HepG2 (cell line): Measurements from ENCODE around the gene CAV3. TPM values are rescaled to one million over a fixed set of nuclear protein-coding genes. Genes with fewer than 3 reads are reported as not detected.

ENCODE experiments used
- ARID4A ChIP-seq: sonication (generic); formaldehyde crosslinking; IDR thresholded peaks from 2 replicates; pipeline ENCODE4 v1.5.0; 2020; ENCODE audit warnings: mild to moderate bottlenecking, missing genetic modification reagents, borderline replicate concordance
- BRCA1 ChIP-seq: sonication (generic); formaldehyde crosslinking; IDR thresholded peaks from 2 replicates; pipeline ENCODE4 v1.4.0; 2020; ENCODE audit warnings: missing genetic modification reagents
- CEBPB ChIP-seq: IDR thresholded peaks from 2 replicates; pipeline ENCODE4 v1.6.1; 2011; ENCODE audit warnings: low read depth, low read length, improper control_type of control experiment, borderline replicate concordance
- FOXM1 ChIP-seq: sonication (generic); formaldehyde crosslinking; IDR thresholded peaks from 2 replicates; pipeline ENCODE4 v1.5.0; 2020; ENCODE audit warnings: missing genetic modification reagents
- KDM5B ChIP-seq: sonication (generic); formaldehyde crosslinking; IDR thresholded peaks from 2 replicates; pipeline ENCODE4 v1.4.0; 2020; ENCODE audit warnings: missing genetic modification reagents, mild to moderate bottlenecking, borderline replicate concordance
- LCORL ChIP-seq, 2 experiments: fragments of 450-650 bp in 1 of 2; sonication (generic) in 1 of 2; formaldehyde crosslinking in 1 of 2; IDR thresholded peaks; 2 replicates each; pipeline versions ENCODE4 v1.5.0 to v1.6.1; 2017 to 2020; ENCODE audit warnings: antibody characterized with exemption in 1 of 2, missing genetic modification reagents in 1 of 2
- MTERF4 ChIP-seq: sonication (generic); formaldehyde crosslinking; IDR thresholded peaks from 2 replicates; pipeline ENCODE4 v1.8.0; 2023; ENCODE audit warnings: mild to moderate bottlenecking, missing genetic modification reagents
- NCOA5 ChIP-seq: sonication (generic); formaldehyde crosslinking; IDR thresholded peaks from 2 replicates; pipeline ENCODE4 v1.4.0; 2020; ENCODE audit warnings: missing genetic modification reagents
- TFAP4 ChIP-seq: sonication (generic); IDR thresholded peaks from 2 replicates; pipeline ENCODE4 v1.6.1; 2016; ENCODE audit warnings: low read depth, borderline replicate concordance
- THYN1 ChIP-seq: sonication (generic); formaldehyde crosslinking; IDR thresholded peaks from 2 replicates; pipeline ENCODE4 v1.8.1; 2023; ENCODE audit warnings: low read depth, mild to moderate bottlenecking, moderate library complexity, missing genetic modification reagents, borderline replicate concordance
- TOPORS ChIP-seq: sonication (generic); formaldehyde crosslinking; IDR thresholded peaks from 2 replicates; pipeline ENCODE4 v1.8.0; 2023; ENCODE audit warnings: mild to moderate bottlenecking, missing genetic modification reagents
- YY1 ChIP-seq: IDR thresholded peaks from 2 replicates; pipeline ENCODE4 v1.6.1; 2011; ENCODE audit warnings: low read length, low read depth, moderate library complexity, mild to moderate bottlenecking; ENCODE audit not compliant: insufficient read depth, insufficient replicate concordance
- ZBTB7B ChIP-seq: sonication (generic); formaldehyde crosslinking; IDR thresholded peaks from 2 replicates; pipeline ENCODE4 v1.4.0; 2020; ENCODE audit warnings: missing genetic modification reagents
- ZGPAT ChIP-seq: IDR thresholded peaks from 2 replicates; pipeline ENCODE4 v1.6.1; 2016; ENCODE audit warnings: mild to moderate bottlenecking
- ZKSCAN8 ChIP-seq: IDR thresholded peaks from 2 replicates; pipeline ENCODE4 v1.6.1; 2016; ENCODE audit warnings: borderline replicate concordance, missing genetic modification reagents, missing compliant biosample characterization
- ZNF207 ChIP-seq: fragments of 450-650 bp; IDR thresholded peaks from 2 replicates; pipeline ENCODE4 v1.6.1; 2016; ENCODE audit warnings: antibody characterized with exemption, borderline replicate concordance
- ZNF598 ChIP-seq: sonication (generic); formaldehyde crosslinking; IDR thresholded peaks from 2 replicates; pipeline ENCODE4 v1.5.1; 2020; ENCODE audit warnings: mild to moderate bottlenecking, missing genetic modification reagents, borderline replicate concordance
- ZNF607 ChIP-seq: sonication (generic); formaldehyde crosslinking; IDR thresholded peaks from 2 replicates; pipeline ENCODE4 v1.5.1; 2020; ENCODE audit warnings: missing genetic modification reagents, mild to moderate bottlenecking, borderline replicate concordance
- ZNF883 ChIP-seq: sonication (generic); formaldehyde crosslinking; IDR thresholded peaks from 2 replicates; pipeline ENCODE4 v1.5.1; 2020; ENCODE audit warnings: mild to moderate bottlenecking, missing genetic modification reagents; ENCODE audit errors: not compliant biosample characterization
- polyA plus RNA-seq, 8 experiments: library from polyadenylated mRNA; depleted of rRNA in 3 of 8; stranded (reverse) in 7 of 8; unstranded in 1 of 8; fragments of >200 nt; fragmentation: Illumina TruSeq in 4 of 8; extraction: Trizol in 4 of 8; gene quantifications; 2 replicates each; pipeline versions ENCODE4 v1.2.1 to v1.2.3, GENCODE V29; 2011 to 2016; ENCODE audit warnings: low read depth in 4 of 8, missing spikeins in 1 of 8, mixed read lengths in 1 of 8; ENCODE audit not compliant: insufficient read depth in 1 of 8
- total RNA-seq, 5 experiments: library from RNA; depleted of rRNA; stranded (reverse); fragments of >200 nt; fragmentation: Illumina TruSeq; extraction: Trizol; gene quantifications; 2 replicates each; pipeline ENCODE4 v1.2.3, GENCODE V29; 2016; ENCODE audit warnings: low read depth in 1 of 5

The CAV3 gene
- total and polyA plus RNA-seq, 2 of the 13 experiments (the other 11 are each of a cell fraction or from before 2014, with no cell fraction given) = not detected

- TF ChIP-seq ARID4A (CRISPR knock-in tag) = peak; percentile 28; the same call in 1 of the 2 replicates
- TF ChIP-seq MTERF4 (CRISPR knock-in tag) = no peak
- 0 out of 2 replicates have a peak, but pooled peaks have one; percentile 32 for TF ChIP-seq KDM5B (CRISPR knock-in tag)
- 0 out of 2 replicates have a peak, but pooled peaks have one; percentile 10 for TF ChIP-seq ZNF598 (CRISPR knock-in tag)
- TF ChIP-seq CEBPB = no peak
- no peak for TF ChIP-seq ZNF607 (CRISPR knock-in tag)
- peak; percentile 71; the same call in 1 of the 2 replicates for TF ChIP-seq ZGPAT
- no peak for TF ChIP-seq TOPORS (CRISPR knock-in tag)
- TF ChIP-seq NCOA5 (CRISPR knock-in tag) = no peak
- TF ChIP-seq YY1 = peak; percentile 32
- TF ChIP-seq FOXM1 (CRISPR knock-in tag) = no peak
- no peak for TF ChIP-seq THYN1
- TF ChIP-seq LCORL (IDR thresholded peaks at IDR 0.05) = no peak
- TF ChIP-seq LCORL (CRISPR knock-in tag; IDR thresholded peaks at IDR 0.05) = peak; percentile 80
- TF ChIP-seq ZNF207 = no peak
- TF ChIP-seq BRCA1 = no peak
- TF ChIP-seq TFAP4 = no peak
- TF ChIP-seq ZBTB7B (CRISPR knock-in tag) = peak; percentile 27; the same call in 1 of the 2 replicates
- peak; percentile 23 for TF ChIP-seq ZNF883 (CRISPR knock-in tag)
- no peak for TF ChIP-seq ZKSCAN8 (CRISPR knock-in tag)
Observed at GRCh38 chr3:8769088-8769822, 35.7 kb downstream of the CAV3 start, which contains the start of gene OXTR (continued).
